ENCODE results near the gene ZSCAN26. TPM values are rescaled to one million over a fixed set of nuclear protein-coding genes. Genes with fewer than 3 reads are reported as not detected.

ZSCAN26 gene
- total RNA-seq, 4 donors from 2014 or later, result 15.1 to 28.2 (median 24.1) TPM

- H3K4me3 ChIP-seq, result peak overlapping the region; percentile 69 to 89 (median 79)
- intact Hi-C loops (cut with DNase I), result loop anchor here (5.0 kb wide), 2 partner anchors 38 to 82 kb away; partner anchors contain the start of gene ZKSCAN8
- H3K27me3 ChIP-seq, result peaks cover 0 to 19% (median 0%) of the 10 kb centered on the region in 4 donors
- TF ChIP-seq POLR2A (IDR thresholded peaks at IDR 0.05; ENCODE audit: low read depth) (no peak), POLR2AphosphoS5 (IDR thresholded peaks at IDR 0.05) (no peak), CTCF (IDR thresholded peaks at IDR 0.05) (no peak), EP300 (IDR thresholded peaks at IDR 0.05) (no peak)
- no peak for DNase-seq (ENCODE audit: extremely low spot score)
- WGBS, result 54% methylated on average over 9 of the region's 9 CpGs
- H3K9me3 ChIP-seq, result no peaks in the 10 kb centered on the region
- peaks cover 10 to 29% (median 17%) of the 10 kb centered on the region in 4 donors for H3K4me1 ChIP-seq
- peaks cover 18 to 25% (median 24%) of the 10 kb centered on the region in 4 donors for H3K36me3 ChIP-seq
- H3K27ac ChIP-seq (replicated peaks in 1 of 4), result peak overlapping the region; percentile 81 to 88 (median 84)
These were observed 42.5 kb upstream of the ZSCAN26 start for GRCh38 chr6:28224131-28225055.

- peak; percentile 95 for DNase-seq (ENCODE audit: extremely low spot score)
- H3K27ac ChIP-seq (replicated peaks in 1 of 4), result peak within 1 kb of the TSS; percentile 81 to 88 (median 84)
- H3K9me3 ChIP-seq, result no peaks in the 10 kb centered on the region
- peaks cover 0 to 19% (median 0%) of the 10 kb centered on the region in 4 donors for H3K27me3 ChIP-seq
- H3K4me3 ChIP-seq, result peak within 1 kb of the TSS; percentile 69 to 89 (median 79)
- under 1% methylated on average over 23 of the region's 45 CpGs for WGBS
- intact Hi-C loops (cut with DNase I), result loop anchor here (5.0 kb wide), 2 partner anchors 37 to 83 kb away; partner anchors contain the start of gene ZKSCAN8
- peaks cover 10 to 27% (median 17%) of the 10 kb centered on the region in 4 donors for H3K4me1 ChIP-seq
- TF ChIP-seq POLR2AphosphoS5 (IDR thresholded peaks at IDR 0.05) (peak; percentile 73 to 80), EP300 (IDR thresholded peaks at IDR 0.05) (no peak)
- peaks cover 27 to 34% (median 33%) of the 10 kb centered on the region in 4 donors for H3K36me3 ChIP-seq
These were observed 41.7 kb upstream of the ZSCAN26 start, which contains the start of gene ZSCAN9 for GRCh38 chr6:28225056-28225834. Gene ZSCAN9 (plus strand): TSS chr6:28225275. CDS start chr6:28227085, 1,810 bp downstream.

- no peaks in the 10 kb centered on the region for H3K9me3 ChIP-seq
- H3K4me1 ChIP-seq, result peaks cover 10 to 27% (median 17%) of the 10 kb centered on the region in 4 donors
- H3K4me3 ChIP-seq, result no peak overlapping the region
- no peak for TF ChIP-seq EP300 (IDR thresholded peaks at IDR 0.05)
- no peak for TF ChIP-seq POLR2AphosphoS5 (IDR thresholded peaks at IDR 0.05)
- TF ChIP-seq CTCF (IDR thresholded peaks at IDR 0.05), result no peak
- TF ChIP-seq POLR2A (IDR thresholded peaks at IDR 0.05; ENCODE audit: low read depth), result no peak
- 84% methylated on average over 2 of the region's 2 CpGs for WGBS
- peaks cover 29 to 46% (median 44%) of the 10 kb centered on the region in 4 donors for H3K36me3 ChIP-seq
- intact Hi-C loops (cut with DNase I), result loop anchor here (5.0 kb wide), 2 partner anchors 36 to 84 kb away; partner anchors contain the start of gene ZKSCAN8
- H3K27me3 ChIP-seq, result peaks cover 0 to 13% (median 0%) of the 10 kb centered on the region in 4 donors
- no peak for DNase-seq (ENCODE audit: extremely low spot score)
- no peak overlapping the region for H3K27ac ChIP-seq (replicated peaks in 1 of 4)
These were observed 40.5 kb upstream of the ZSCAN26 start for GRCh38 chr6:28226460-28226859.

- H3K4me3 ChIP-seq, result no peak overlapping the region
- H3K27me3 ChIP-seq, result no peaks in the 10 kb centered on the region
- H3K27ac ChIP-seq (replicated peaks in 1 of 4), result no peak overlapping the region
- intact Hi-C loops (cut with DNase I), result no loop called here
- peaks cover 43 to 73% (median 61%) of the 10 kb centered on the region in 4 donors for H3K36me3 ChIP-seq
- no peaks in the 10 kb centered on the region for H3K9me3 ChIP-seq
- H3K4me1 ChIP-seq, result no peaks in the 10 kb centered on the region
- WGBS, result 94% methylated on average over 11 of the region's 11 CpGs
- TF ChIP-seq EP300 (IDR thresholded peaks at IDR 0.05), result no peak
- TF ChIP-seq CTCF (IDR thresholded peaks at IDR 0.05), result no peak
- no peak for TF ChIP-seq POLR2A (IDR thresholded peaks at IDR 0.05; ENCODE audit: low read depth)
- TF ChIP-seq POLR2AphosphoS5 (IDR thresholded peaks at IDR 0.05), result no peak
- no peak for DNase-seq (ENCODE audit: extremely low spot score)
These were observed 34.2 kb upstream of the ZSCAN26 start for GRCh38 chr6:28232785-28233184.
